Lower leg skin (tissue), 3 donors: ENCODE measurements around the gene FIZ1.

Source experiments
- CTCF ChIP-seq, 3 donors: fragments of 450-650 bp; IDR thresholded peaks; one replicate each; pipeline ENCODE4 v1.5.1; 2016; ENCODE audit warnings: antibody characterized with exemption in 3 of 3, mild to moderate bottlenecking in 3 of 3, moderate library complexity in 2 of 3
- POLR2A ChIP-seq, 2 donors: fragments of 450-650 bp; IDR thresholded peaks; one replicate each; pipeline ENCODE4 v1.6.1; 2016 to 2017; ENCODE audit warnings: antibody characterized with exemption in 2 of 2, mild to moderate bottlenecking in 1 of 2, moderate library complexity in 1 of 2

DNA sequence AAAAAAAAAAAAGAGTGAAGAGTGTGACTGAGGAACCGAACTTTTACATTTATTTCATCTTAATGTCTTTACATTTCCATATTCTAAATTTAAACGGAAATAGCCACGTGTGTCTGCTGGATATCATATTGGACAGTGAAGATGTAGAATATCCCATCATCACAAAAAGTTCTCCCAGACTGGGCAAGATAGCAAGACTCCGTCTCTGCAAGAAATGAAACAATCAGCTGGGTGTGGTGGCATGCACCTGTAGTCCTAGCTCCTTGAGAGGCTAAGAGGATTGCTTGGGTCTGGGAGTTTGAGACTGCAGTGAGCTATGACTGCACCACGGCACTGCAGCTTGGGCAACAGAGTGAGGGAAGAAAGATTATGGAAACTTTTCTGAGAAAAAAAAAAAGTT lies 22.6 kb downstream of the FIZ1 start:
- no peak for TF ChIP-seq CTCF (IDR thresholded peaks at IDR 0.05)
- no peak for TF ChIP-seq POLR2A (IDR thresholded peaks at IDR 0.05)
